Neural progenitor cell (in vitro differentiated cells): ENCODE measurements around the gene LILRB1. TPM values are rescaled to one million over a fixed set of nuclear protein-coding genes. Genes with fewer than 3 reads are reported as not detected.
A peak's percentile ranks its signal among the peaks of the same experiment; 100 is the strongest.

ENCODE experiments used
- DNase-seq: peaks from one replicate; pipeline ENCODE4 v3.0.0-alpha.2; 2016; ENCODE audit warnings: low spot score
- H2AFZ ChIP-seq: fragments of 200-600 bp; sonication (generic); replicated peaks from 2 replicates; pipeline ENCODE4 v1.6.1; 2016; ENCODE audit warnings: antibody characterized with exemption
- H3F3A ChIP-seq: fragments of 200-600 bp; sonication (generic); 2 replicates; pipeline ENCODE4 v1.6.1; 2016; ENCODE audit warnings: antibody characterized with exemption, low read depth
- H3K27ac ChIP-seq: fragments of 200-600 bp; sonication (generic); 2 replicates; pipeline ENCODE4 v1.5.1; 2016; ENCODE audit warnings: mild to moderate bottlenecking
- H3K27me3 ChIP-seq: fragments of 200-600 bp; sonication (generic); 2 replicates; pipeline ENCODE4 v1.6.1; 2016; ENCODE audit warnings: mild to moderate bottlenecking, moderate library complexity
- H3K36me3 ChIP-seq: fragments of 200-600 bp; sonication (generic); 2 replicates; pipeline ENCODE4 v1.5.1; 2016
- H3K4me1 ChIP-seq: fragments of 200-600 bp; sonication (generic); 2 replicates; pipeline ENCODE4 v1.6.1; 2016; ENCODE audit warnings: mixed run types
- H3K4me2 ChIP-seq: fragments of 200-600 bp; sonication (generic); 2 replicates; pipeline ENCODE4 v1.6.1; 2016
- H3K4me3 ChIP-seq: fragments of 200-600 bp; sonication (generic); 2 replicates; pipeline ENCODE4 v1.5.1; 2016
- H3K79me2 ChIP-seq: fragments of 200-600 bp; sonication (generic); 2 replicates; pipeline ENCODE4 v1.6.1; 2016; ENCODE audit warnings: low read depth
- H3K9ac ChIP-seq: fragments of 200-600 bp; sonication (generic); 2 replicates; pipeline ENCODE4 v1.6.1; 2016
- H3K9me3 ChIP-seq: fragments of 200-600 bp; sonication (generic); 2 replicates; pipeline ENCODE4 v1.5.1; 2016; ENCODE audit warnings: low read depth
- H4K20me1 ChIP-seq: fragments of 200-600 bp; sonication (generic); 2 replicates; pipeline ENCODE4 v1.6.1; 2016; ENCODE audit warnings: low read depth
- H3K27ac Mint-ChIP-seq: 3 replicates; pipeline ENCODE4 v1.8.0; 2021; ENCODE audit warnings: mixed read lengths
- H3K27me3 Mint-ChIP-seq: 2 replicates; pipeline ENCODE4 v1.8.0; 2022; ENCODE audit warnings: low read depth, mild to moderate bottlenecking, inconsistent platforms, moderate library complexity, mixed read lengths; ENCODE audit not compliant: insufficient read depth
- H3K36me3 Mint-ChIP-seq: 3 replicates; pipeline ENCODE4 v1.8.0; 2021; ENCODE audit warnings: mixed read lengths
- H3K4me1 Mint-ChIP-seq: 3 replicates; pipeline ENCODE4 v1.8.0; 2021; ENCODE audit warnings: mixed read lengths
- H3K4me3 Mint-ChIP-seq: 3 replicates; pipeline ENCODE4 v1.8.0; 2021; ENCODE audit warnings: mild to moderate bottlenecking, moderate library complexity, mixed read lengths
- H3K9me3 Mint-ChIP-seq: 3 replicates; pipeline ENCODE4 v1.8.0; 2020; ENCODE audit warnings: mixed read lengths
- EZH2 ChIP-seq: fragments of 200-600 bp; sonication (generic); IDR thresholded peaks from 2 replicates; pipeline ENCODE4 v1.6.1; 2017; ENCODE audit warnings: antibody characterized with exemption, mild to moderate bottlenecking, moderate library complexity
- EZH2phosphoT487 ChIP-seq: fragments of 200-600 bp; sonication (generic); IDR thresholded peaks from 2 replicates; pipeline ENCODE4 v1.6.1; 2017; ENCODE audit warnings: antibody characterized with exemption
- total RNA-seq: library from RNA; depleted of rRNA; stranded (reverse); fragments of >200 nt; gene quantifications from 2 replicates; pipeline ENCODE4 v1.2.3, GENCODE V29; 2015; ENCODE audit warnings: low replicate concordance
- TF ChIP-seq, protein P1 (sequence below): fragments of 200-600 bp; sonication (generic); IDR thresholded peaks from 2 replicates; pipeline ENCODE4 v1.5.1; 2017; ENCODE audit warnings: antibody characterized with exemption, mild to moderate bottlenecking

The LILRB1 gene
- total RNA-seq, 1 donor from 2014 or later = not detected

DNA sequence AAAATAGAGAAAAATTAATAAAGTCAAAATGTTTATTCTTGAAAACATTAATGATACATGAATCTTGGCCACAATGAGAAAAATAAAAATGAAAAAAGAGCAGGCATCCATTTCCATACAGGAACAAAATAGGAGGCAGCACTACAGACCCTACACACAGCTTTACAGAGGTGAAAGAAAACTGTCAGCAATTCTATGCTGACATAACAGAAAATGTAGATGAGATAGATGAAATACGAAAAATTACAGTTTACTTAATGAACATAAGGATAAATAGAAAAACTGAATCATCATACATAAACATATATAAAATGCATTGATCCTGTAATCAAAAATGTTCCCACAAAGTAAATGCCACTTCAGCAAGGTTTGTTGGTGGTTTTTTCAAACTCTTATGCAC, 38.1 kb downstream of the LILRB1 start:
- Mint-ChIP-seq H3K27me3 (peaks cover 2% of the 10 kb centered on the region), H3K4me1 (no peaks in the 10 kb centered on the region), H3K4me3 (no peak overlapping the region), H3K9me3 (peaks cover 29% of the 10 kb centered on the region), H3K36me3 (no peaks in the 10 kb centered on the region), H3K27ac (no peak overlapping the region)
- Histone ChIP-seq H4K20me1 (no peaks in the 10 kb centered on the region), H3K9me3 (peaks cover 2% of the 10 kb centered on the region), H3K27ac (no peak overlapping the region), H3K9ac (no peak overlapping the region), H3K27me3 (no peaks in the 10 kb centered on the region), H3K4me2 (no peak overlapping the region), H2AFZ (no peak overlapping the region), H3K4me3 (no peak overlapping the region), H3F3A (no peaks in the 10 kb centered on the region), H3K36me3 (no peaks in the 10 kb centered on the region), H3K4me1 (no peaks in the 10 kb centered on the region), H3K79me2 (no peaks in the 10 kb centered on the region)
- no peak for TF ChIP-seq EZH2
- no peak for DNase-seq

DNA sequence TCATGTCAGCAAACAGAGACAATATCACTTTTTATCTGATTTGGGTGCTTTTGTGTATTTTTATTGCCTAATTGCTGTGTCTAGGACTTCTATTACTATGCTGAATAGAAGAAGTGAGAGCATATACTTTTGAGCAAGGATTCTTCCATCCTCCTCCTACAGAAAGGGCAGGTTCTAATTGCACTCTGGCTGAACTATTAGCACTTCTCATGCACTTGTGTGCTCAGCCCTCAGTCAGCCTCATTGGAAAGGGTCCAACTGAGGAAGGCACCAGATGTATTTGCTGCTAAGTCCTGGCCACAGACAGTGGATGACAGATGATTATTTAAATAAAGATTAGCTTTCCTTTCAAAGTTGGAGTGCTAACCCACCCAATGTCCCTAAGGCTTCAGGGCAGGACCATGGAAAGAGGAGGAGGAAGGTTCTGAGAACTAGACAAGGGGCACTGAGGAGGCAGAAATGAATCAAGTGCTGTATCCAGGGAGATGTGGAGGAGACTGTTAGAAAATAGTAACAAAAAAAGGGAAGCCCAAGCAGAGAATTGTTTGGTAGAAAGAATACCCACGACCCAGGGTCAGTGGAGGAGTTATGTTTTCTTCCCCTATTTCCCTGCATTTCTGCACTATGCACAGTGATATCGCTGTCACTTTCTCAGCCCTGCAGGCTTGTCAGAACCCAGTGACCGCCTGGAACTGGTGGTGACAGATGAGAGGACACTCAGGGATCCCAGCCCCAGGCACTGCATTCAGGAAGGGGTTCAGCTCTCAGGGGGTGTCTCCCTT, 40.5 kb downstream of the LILRB1 start:
- H3F3A ChIP-seq = no peaks in the 10 kb centered on the region
- H3K36me3 ChIP-seq = no peaks in the 10 kb centered on the region
- H3K4me1 Mint-ChIP-seq = no peaks in the 10 kb centered on the region
- H3K9ac ChIP-seq = no peak overlapping the region
- no peaks in the 10 kb centered on the region for H3K79me2 ChIP-seq
- no peak overlapping the region for H3K27ac ChIP-seq
- peaks cover 6% of the 10 kb centered on the region for H3K9me3 ChIP-seq
- no peaks in the 10 kb centered on the region for H3K27me3 ChIP-seq
- H3K4me2 ChIP-seq = no peak overlapping the region
- no peaks in the 10 kb centered on the region for H3K36me3 Mint-ChIP-seq
- H3K4me1 ChIP-seq = no peaks in the 10 kb centered on the region
- no peak for DNase-seq
- no peak overlapping the region for H3K27ac Mint-ChIP-seq
- no peak overlapping the region for H3K4me3 Mint-ChIP-seq
- peaks cover under 1% of the 10 kb centered on the region for H3K27me3 Mint-ChIP-seq
- H3K4me3 ChIP-seq = no peak overlapping the region
- TF ChIP-seq, protein P1, sequence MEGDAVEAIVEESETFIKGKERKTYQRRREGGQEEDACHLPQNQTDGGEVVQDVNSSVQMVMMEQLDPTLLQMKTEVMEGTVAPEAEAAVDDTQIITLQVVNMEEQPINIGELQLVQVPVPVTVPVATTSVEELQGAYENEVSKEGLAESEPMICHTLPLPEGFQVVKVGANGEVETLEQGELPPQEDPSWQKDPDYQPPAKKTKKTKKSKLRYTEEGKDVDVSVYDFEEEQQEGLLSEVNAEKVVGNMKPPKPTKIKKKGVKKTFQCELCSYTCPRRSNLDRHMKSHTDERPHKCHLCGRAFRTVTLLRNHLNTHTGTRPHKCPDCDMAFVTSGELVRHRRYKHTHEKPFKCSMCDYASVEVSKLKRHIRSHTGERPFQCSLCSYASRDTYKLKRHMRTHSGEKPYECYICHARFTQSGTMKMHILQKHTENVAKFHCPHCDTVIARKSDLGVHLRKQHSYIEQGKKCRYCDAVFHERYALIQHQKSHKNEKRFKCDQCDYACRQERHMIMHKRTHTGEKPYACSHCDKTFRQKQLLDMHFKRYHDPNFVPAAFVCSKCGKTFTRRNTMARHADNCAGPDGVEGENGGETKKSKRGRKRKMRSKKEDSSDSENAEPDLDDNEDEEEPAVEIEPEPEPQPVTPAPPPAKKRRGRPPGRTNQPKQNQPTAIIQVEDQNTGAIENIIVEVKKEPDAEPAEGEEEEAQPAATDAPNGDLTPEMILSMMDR = no peak
- TF ChIP-seq EZH2phosphoT487 (no peak), EZH2 (no peak)
- H4K20me1 ChIP-seq = no peaks in the 10 kb centered on the region
- peaks cover 22% of the 10 kb centered on the region for H3K9me3 Mint-ChIP-seq
- no peak overlapping the region for H2AFZ ChIP-seq

DNA sequence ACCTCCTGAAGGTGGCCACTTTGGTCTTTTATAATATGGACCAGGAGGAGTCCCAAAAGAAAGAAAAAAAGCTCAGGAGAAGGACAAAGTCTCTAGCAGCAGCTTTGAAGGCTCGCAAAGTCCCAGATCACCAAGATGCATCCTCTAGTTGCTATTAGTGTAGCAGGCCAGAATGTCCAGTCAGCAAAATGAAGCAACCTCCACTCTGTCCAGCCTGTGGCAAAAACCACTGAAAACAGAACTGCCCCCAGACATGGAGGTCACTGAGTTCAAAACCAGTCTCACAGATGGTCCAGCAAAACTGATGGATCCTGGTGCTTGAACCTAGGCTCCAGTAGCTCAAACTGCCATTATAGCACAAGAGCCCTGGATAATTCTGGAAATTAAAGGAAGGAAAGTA, 42.9 kb downstream of the LILRB1 start:
- Histone ChIP-seq H3K27ac (no peak overlapping the region), H3K36me3 (no peaks in the 10 kb centered on the region), H2AFZ (no peak overlapping the region), H3F3A (no peaks in the 10 kb centered on the region), H3K79me2 (no peaks in the 10 kb centered on the region), H3K4me1 (no peaks in the 10 kb centered on the region), H4K20me1 (no peaks in the 10 kb centered on the region), H3K4me2 (no peak overlapping the region), H3K9me3 (peaks cover 9% of the 10 kb centered on the region), H3K27me3 (no peaks in the 10 kb centered on the region), H3K9ac (no peak overlapping the region), H3K4me3 (no peak overlapping the region)
- no peak overlapping the region for H3K4me3 Mint-ChIP-seq
- no peaks in the 10 kb centered on the region for H3K4me1 Mint-ChIP-seq
- no peak for DNase-seq
- TF ChIP-seq, protein P1 = no peak
- TF ChIP-seq EZH2 = no peak
- TF ChIP-seq EZH2phosphoT487 = no peak
- peaks cover 10% of the 10 kb centered on the region for H3K9me3 Mint-ChIP-seq
- no peaks in the 10 kb centered on the region for H3K27me3 Mint-ChIP-seq
- no peaks in the 10 kb centered on the region for H3K36me3 Mint-ChIP-seq
- H3K27ac Mint-ChIP-seq = no peak overlapping the region

DNA sequence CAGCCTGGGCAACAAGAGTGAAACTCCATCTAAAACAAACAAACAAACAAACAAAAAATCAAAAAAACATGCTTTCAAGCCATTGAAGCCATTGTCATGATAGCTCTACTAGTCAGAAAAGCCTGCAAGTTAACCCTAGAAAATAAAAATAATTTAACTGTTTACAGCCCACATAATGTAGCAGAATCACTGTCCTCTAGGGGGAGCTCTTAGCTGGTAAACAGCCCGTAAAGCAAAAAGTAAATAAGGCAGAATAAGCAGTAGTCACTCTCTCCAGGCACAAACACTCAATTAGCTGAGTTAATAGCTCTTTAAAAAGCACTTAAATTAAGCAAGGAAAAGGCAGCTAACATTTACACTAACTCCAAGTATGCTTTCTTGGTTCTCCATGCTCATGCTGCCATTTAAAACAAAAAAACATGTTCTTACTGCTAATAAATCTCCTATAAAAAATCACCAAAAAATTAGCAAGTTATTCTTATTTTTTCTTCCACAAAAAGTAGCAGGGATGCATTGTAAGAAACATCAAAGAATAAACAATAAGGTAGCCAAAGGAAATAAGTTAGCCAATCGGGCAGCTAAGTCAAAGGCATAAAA, 43.8 kb downstream of the LILRB1 start:
- DNase-seq = peak; percentile 55
- Histone ChIP-seq H3K36me3 (no peaks in the 10 kb centered on the region), H3K9ac (no peak overlapping the region), H3K4me2 (no peak overlapping the region), H3K79me2 (no peaks in the 10 kb centered on the region), H3K27ac (no peak overlapping the region), H3K4me3 (no peak overlapping the region), H2AFZ (no peak overlapping the region), H3K4me1 (no peaks in the 10 kb centered on the region), H4K20me1 (no peaks in the 10 kb centered on the region), H3F3A (no peaks in the 10 kb centered on the region), H3K27me3 (no peaks in the 10 kb centered on the region), H3K9me3 (peaks cover 9% of the 10 kb centered on the region)
- no peaks in the 10 kb centered on the region for H3K36me3 Mint-ChIP-seq
- no peaks in the 10 kb centered on the region for H3K4me1 Mint-ChIP-seq
- H3K4me3 Mint-ChIP-seq = no peak overlapping the region
- TF ChIP-seq EZH2phosphoT487 (no peak), EZH2 (no peak)
- TF ChIP-seq, protein P1 = peak; percentile 64
- H3K9me3 Mint-ChIP-seq = peaks cover 7% of the 10 kb centered on the region
- H3K27ac Mint-ChIP-seq = no peak overlapping the region
- no peaks in the 10 kb centered on the region for H3K27me3 Mint-ChIP-seq
